ENCODE results near the gene OSTF1.
A peak's percentile ranks its signal among the peaks of the same experiment; 100 is the strongest.

The OSTF1 gene

GRCh38 chr9:75087824-75088645, at the start of gene OSTF1, which contains the start of gene NMRK1:
OSTF1 (plus strand) TSS chr9:75088514; CDS start chr9:75088693, 179 bp downstream.
NMRK1 (minus strand) TSS chr9:75088155; CDS start chr9:75083115, 5,040 bp downstream.
- peak; percentile 77 to 91 for DNase-seq

GRCh38 chr9:75039009-75039408, 49.3 kb upstream of the OSTF1 start:
- no peak for DNase-seq

- no peak for DNase-seq
These were observed 48.5 kb upstream of the OSTF1 start for GRCh38 chr9:75039801-75040200.

GRCh38 chr9:75041041-75041440, 47.3 kb upstream of the OSTF1 start:
- no peak for DNase-seq

- DNase-seq, result no peak
These were observed 41.5 kb upstream of the OSTF1 start for GRCh38 chr9:75046725-75047345.

- DNase-seq, result no peak
These were observed 40.8 kb upstream of the OSTF1 start for GRCh38 chr9:75047506-75047905.

DNA sequence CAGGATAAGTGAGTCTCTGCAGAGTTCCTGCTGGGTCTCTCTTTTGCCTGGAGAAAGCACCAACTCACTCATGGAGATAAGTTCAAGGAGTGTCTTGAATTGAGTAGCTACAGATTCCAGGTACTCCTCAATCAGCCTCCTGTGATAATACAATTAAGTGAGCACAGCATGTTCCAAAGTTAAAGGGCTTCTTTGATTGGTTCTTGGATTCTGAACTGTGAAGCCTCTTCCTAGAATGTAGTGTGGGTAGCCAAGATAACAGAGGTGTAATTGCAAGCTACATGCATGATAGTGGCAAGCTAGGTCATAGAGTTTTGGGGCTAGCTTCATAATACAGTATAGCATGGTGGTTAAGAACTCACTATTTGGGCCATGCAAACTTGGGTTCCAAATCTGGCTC, 37.0 kb upstream of the OSTF1 start:
- no peak for DNase-seq

GRCh38 chr9:75053869-75054268, 34.4 kb upstream of the OSTF1 start:
- DNase-seq, result no peak

DNA sequence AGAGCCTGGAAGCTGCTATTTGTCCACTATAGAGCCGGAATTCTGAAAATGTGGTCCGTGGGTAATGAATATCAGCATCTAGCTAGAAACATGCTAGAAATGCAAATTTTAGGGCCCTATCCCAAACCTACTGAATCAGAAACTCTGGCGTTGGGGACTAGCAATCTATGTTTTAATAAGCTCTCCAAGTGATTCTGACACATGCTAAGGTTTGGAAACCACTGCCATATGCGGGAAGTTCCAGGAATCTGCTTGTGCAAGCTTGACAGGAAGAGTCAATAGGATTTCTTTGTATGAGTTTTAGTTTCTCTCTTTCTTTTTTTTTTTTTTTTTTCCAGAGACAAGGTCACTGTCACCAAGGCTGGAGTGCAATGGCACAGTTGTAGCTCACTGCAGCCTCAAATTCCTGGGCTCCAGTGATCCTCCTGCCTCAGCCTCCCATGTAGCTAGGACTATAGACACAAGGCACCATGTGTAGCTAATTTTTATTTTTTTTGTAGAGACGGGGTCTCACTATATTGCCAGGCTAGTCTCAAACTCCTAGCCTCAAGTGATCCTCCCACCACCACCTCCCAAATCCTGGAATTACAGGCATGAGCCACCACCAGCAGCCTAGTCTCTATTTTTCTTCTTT, 33.8 kb upstream of the OSTF1 start:
- no peak for DNase-seq

GRCh38 chr9:75061169-75061568, 27.1 kb upstream of the OSTF1 start:
- no peak for DNase-seq

- no peak for DNase-seq
These were observed 24.6 kb upstream of the OSTF1 start for GRCh38 chr9:75063556-75064305.

- DNase-seq, result no peak
These were observed 23.8 kb upstream of the OSTF1 start for GRCh38 chr9:75064307-75065025.

DNA sequence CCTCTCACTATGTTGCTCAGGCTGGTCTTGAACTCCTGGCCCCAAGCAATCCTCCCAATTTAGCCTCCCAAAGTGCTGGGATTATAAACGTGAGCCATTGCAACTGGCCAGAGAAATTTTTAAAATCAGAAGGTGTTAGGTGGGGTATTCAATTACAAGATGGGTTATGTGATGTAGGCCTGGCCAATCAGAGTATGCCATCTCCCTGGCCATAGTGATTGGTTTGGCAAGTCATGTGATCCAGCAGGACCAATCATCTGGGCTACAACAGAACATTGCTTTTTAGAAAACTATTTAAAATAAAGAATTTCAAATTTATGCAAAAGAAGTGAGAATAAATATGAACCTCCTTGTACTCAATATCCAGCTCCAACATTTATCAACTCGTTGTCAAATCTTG, 22.8 kb upstream of the OSTF1 start:
- no peak for DNase-seq

GRCh38 chr9:75067894-75068293, 20.4 kb upstream of the OSTF1 start:
- DNase-seq, result no peak

DNA sequence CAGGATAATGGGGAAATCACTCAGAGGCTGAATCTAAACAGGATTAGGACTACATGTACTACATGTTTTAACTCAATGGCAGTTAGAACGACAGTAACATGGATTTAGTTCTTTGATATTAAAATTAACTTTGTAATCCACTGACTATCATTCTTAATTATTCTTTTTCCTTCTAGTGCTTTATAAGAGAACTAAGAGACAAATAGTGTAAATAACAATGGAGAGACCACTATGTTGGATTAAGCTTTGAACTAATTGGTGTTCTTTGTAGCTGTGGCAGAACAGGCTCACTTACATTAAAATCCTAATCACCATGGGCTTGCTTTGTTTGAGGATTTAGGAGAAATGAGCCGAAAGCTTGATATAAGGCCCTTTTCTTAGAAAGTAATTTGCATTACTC, 19.1 kb upstream of the OSTF1 start:
- no peak for DNase-seq

DNA sequence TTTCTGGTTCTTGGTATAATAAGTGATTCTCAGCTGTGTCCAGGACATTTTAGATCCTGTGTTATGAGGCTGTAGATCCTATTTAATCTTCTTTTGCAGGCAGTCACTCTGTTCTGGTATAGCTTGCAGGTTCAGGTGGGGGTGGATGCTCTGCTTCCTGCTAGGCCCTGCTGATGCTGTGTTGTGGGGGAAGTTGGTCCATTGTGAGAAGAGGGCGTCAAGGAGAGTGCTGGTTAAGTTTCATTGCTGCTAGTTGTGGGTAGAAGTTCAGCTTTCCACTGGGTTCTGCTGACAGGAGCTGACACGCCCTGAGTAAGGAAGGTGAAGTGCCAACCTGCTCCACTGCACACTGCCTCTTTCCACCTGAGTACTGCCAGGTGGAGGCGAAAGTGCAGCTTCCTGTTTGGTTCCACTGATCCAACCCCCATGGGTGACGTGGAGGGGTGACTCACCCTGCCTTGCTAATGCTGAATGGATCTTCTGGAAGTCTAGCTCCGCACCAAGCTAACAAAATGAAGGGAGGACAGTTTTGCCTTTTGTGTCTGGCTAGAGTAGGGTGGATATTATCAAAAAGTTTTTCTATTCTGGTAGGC, 16.7 kb upstream of the OSTF1 start:
- DNase-seq, result no peak

GRCh38 chr9:75072895-75073294, 15.4 kb upstream of the OSTF1 start:
- DNase-seq, result no peak

DNA sequence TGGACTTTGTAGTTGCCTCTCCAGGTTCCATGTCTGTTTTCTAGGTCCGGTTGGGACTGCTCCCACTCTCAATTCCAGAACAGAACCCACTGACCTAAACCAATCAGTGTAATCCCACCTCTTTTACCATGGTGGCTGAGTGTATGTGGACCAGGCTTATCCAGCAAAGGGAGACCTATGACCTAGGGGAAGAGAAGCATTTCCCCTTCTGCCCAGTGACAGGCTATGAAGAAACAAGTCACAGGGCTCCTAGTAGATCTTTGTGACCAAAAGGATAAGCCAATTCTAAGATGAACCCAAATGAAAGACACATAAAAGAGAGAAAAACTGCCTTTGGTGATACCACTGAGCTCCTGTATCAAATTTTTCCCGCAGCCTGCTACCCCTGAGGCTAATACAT, 6.7 kb upstream of the OSTF1 start:
- no peak for DNase-seq

- DNase-seq, result peak; percentile 34 to 35
These were observed 4.9 kb upstream of the OSTF1 start for GRCh38 chr9:75083188-75083970.

DNA sequence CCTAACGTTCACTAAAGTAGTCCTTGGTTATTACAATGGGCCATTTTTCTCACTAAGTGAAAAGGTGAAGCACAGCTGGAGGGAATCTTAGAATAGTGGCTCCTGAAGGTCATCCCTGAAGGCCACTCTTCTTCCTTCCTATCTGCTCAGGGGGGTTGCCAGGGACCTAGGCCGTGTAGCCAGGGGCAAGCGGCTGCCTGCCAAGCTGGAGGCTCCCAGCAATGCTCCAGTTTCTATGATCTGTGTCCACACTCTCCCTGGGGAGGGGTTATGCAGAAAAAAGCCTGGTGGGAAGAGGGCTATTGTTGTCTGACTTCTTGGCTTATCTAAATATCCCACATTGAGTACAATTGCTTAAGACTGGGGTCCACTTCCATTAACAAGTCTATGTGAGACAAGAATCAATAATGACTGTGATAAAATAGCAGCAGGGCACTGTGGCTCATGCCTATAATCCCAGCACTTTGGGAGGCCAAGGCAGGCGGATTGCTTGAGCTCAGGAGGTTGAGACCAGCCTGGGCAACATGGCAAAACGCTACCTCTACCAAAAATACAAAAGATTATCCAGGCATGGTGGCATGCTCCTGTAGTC, 4.1 kb upstream of the OSTF1 start:
- DNase-seq, result no peak

DNA sequence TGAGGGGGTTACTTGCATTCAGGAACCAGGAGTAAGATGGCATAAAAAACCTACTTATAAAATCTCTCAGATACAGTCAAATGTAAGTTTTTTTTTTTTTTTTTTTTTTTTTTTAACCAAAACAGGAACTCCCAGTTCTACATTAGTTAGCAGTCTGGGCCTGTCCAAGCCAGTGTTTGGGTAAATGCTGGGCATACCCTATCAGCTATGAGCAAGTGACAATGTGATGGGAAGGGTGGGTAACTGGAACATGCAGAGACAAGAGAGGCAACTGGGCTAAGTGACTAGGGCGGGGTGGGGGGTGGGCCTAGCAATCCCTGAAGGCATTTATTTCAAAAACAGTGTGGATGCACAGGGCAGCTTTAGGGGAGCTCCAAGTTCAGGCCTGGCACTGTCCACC, 2.7 kb upstream of the OSTF1 start:
- DNase-seq, result no peak

Data from SHP77 (cell line).